Rectal smooth muscle tissue (tissue), 1 donor: ENCODE measurements around the gene NPAS3.

Experiments
- H3K27ac ChIP-seq: one replicate; pipeline ENCODE4 v1.7.0; 2013; ENCODE audit warnings: low read depth, low read length, inconsistent platforms
- H3K27me3 ChIP-seq: one replicate; pipeline ENCODE4 v1.7.0; 2013; ENCODE audit warnings: low read length; ENCODE audit not compliant: control insufficient read depth, insufficient read depth
- H3K36me3 ChIP-seq: one replicate; pipeline ENCODE4 v1.7.0; 2013; ENCODE audit warnings: low read length; ENCODE audit not compliant: control insufficient read depth, insufficient read depth
- H3K4me1 ChIP-seq: one replicate; pipeline ENCODE4 v1.7.0; 2013; ENCODE audit warnings: low read length; ENCODE audit not compliant: control insufficient read depth, insufficient read depth
- H3K4me3 ChIP-seq: one replicate; pipeline ENCODE4 v1.7.0; 2013; ENCODE audit warnings: low read length
- H3K9ac ChIP-seq: one replicate; pipeline ENCODE4 v1.7.0; 2013; ENCODE audit warnings: low read length

Gene NPAS3

GRCh38 chr14:33444136-33444535 is 505.5 kb downstream of the NPAS3 start:
- H3K9ac ChIP-seq = no peak overlapping the region
- no peaks in the 10 kb centered on the region for H3K4me1 ChIP-seq
- no peak overlapping the region for H3K27ac ChIP-seq
- no peak overlapping the region for H3K4me3 ChIP-seq
- no peaks in the 10 kb centered on the region for H3K36me3 ChIP-seq
- no peaks in the 10 kb centered on the region for H3K27me3 ChIP-seq

- no peak overlapping the region for H3K9ac ChIP-seq
- H3K36me3 ChIP-seq = no peaks in the 10 kb centered on the region
- H3K27ac ChIP-seq = no peak overlapping the region
- H3K4me1 ChIP-seq = peaks cover 13% of the 10 kb centered on the region
- H3K27me3 ChIP-seq = no peaks in the 10 kb centered on the region
- H3K4me3 ChIP-seq = no peak overlapping the region
Observed at GRCh38 chr14:33449268-33449667, 510.6 kb downstream of the NPAS3 start.

- Histone ChIP-seq H3K27ac (no peak overlapping the region), H3K4me3 (no peak overlapping the region), H3K36me3 (no peaks in the 10 kb centered on the region), H3K9ac (no peak overlapping the region), H3K27me3 (no peaks in the 10 kb centered on the region), H3K4me1 (peaks cover 15% of the 10 kb centered on the region)
Observed at GRCh38 chr14:33449703-33450395, 511.2 kb downstream of the NPAS3 start.

GRCh38 chr14:33450416-33450815 is 511.7 kb downstream of the NPAS3 start:
- H3K27me3 ChIP-seq = no peaks in the 10 kb centered on the region
- H3K27ac ChIP-seq = no peak overlapping the region
- no peak overlapping the region for H3K4me3 ChIP-seq
- peaks cover 15% of the 10 kb centered on the region for H3K4me1 ChIP-seq
- H3K9ac ChIP-seq = no peak overlapping the region
- no peaks in the 10 kb centered on the region for H3K36me3 ChIP-seq

GRCh38 chr14:33451211-33451610 is 512.5 kb downstream of the NPAS3 start:
- no peak overlapping the region for H3K4me3 ChIP-seq
- H3K4me1 ChIP-seq = peaks cover 18% of the 10 kb centered on the region
- H3K9ac ChIP-seq = no peak overlapping the region
- no peak overlapping the region for H3K27ac ChIP-seq
- H3K27me3 ChIP-seq = no peaks in the 10 kb centered on the region
- no peaks in the 10 kb centered on the region for H3K36me3 ChIP-seq

GRCh38 chr14:33452995-33453394 is 514.3 kb downstream of the NPAS3 start:
- H3K27me3 ChIP-seq = no peaks in the 10 kb centered on the region
- H3K4me3 ChIP-seq = no peak overlapping the region
- H3K4me1 ChIP-seq = peaks cover 18% of the 10 kb centered on the region
- H3K36me3 ChIP-seq = no peaks in the 10 kb centered on the region
- no peak overlapping the region for H3K27ac ChIP-seq
- no peak overlapping the region for H3K9ac ChIP-seq

- H3K27me3 ChIP-seq = no peaks in the 10 kb centered on the region
- no peak overlapping the region for H3K27ac ChIP-seq
- peaks cover 18% of the 10 kb centered on the region for H3K4me1 ChIP-seq
- no peaks in the 10 kb centered on the region for H3K36me3 ChIP-seq
- no peak overlapping the region for H3K4me3 ChIP-seq
- no peak overlapping the region for H3K9ac ChIP-seq
Observed at GRCh38 chr14:33454022-33454595, 515.4 kb downstream of the NPAS3 start.

- H3K4me3 ChIP-seq = no peak overlapping the region
- H3K9ac ChIP-seq = no peak overlapping the region
- H3K27me3 ChIP-seq = no peaks in the 10 kb centered on the region
- no peaks in the 10 kb centered on the region for H3K36me3 ChIP-seq
- H3K27ac ChIP-seq = no peak overlapping the region
- H3K4me1 ChIP-seq = peaks cover 23% of the 10 kb centered on the region
Observed at GRCh38 chr14:33454707-33455106, 516.0 kb downstream of the NPAS3 start.

- Histone ChIP-seq H3K9ac (no peak overlapping the region), H3K4me1 (peaks cover 16% of the 10 kb centered on the region)
Observed at GRCh38 chr14:33455654-33456345, 517.1 kb downstream of the NPAS3 start.

GRCh38 chr14:33457021-33457420 is 518.3 kb downstream of the NPAS3 start:
- Histone ChIP-seq H3K4me3 (no peak overlapping the region), H3K27ac (no peak overlapping the region), H3K9ac (no peak overlapping the region), H3K36me3 (no peaks in the 10 kb centered on the region), H3K4me1 (peaks cover 14% of the 10 kb centered on the region), H3K27me3 (no peaks in the 10 kb centered on the region)

More at GRCh38 chr14:33455654-33456345, 517.1 kb downstream of the NPAS3 start:
- Histone ChIP-seq H3K4me3 (no peak overlapping the region), H3K27ac (no peak overlapping the region), H3K36me3 (no peaks in the 10 kb centered on the region), H3K27me3 (no peaks in the 10 kb centered on the region)

- H3K36me3 ChIP-seq = no peaks in the 10 kb centered on the region
- no peak overlapping the region for H3K27ac ChIP-seq
- no peaks in the 10 kb centered on the region for H3K27me3 ChIP-seq
- H3K4me1 ChIP-seq = peaks cover 14% of the 10 kb centered on the region
- H3K9ac ChIP-seq = no peak overlapping the region
- no peak overlapping the region for H3K4me3 ChIP-seq
Observed at GRCh38 chr14:33457617-33458016, 518.9 kb downstream of the NPAS3 start.

GRCh38 chr14:33460164-33460563 is 521.5 kb downstream of the NPAS3 start:
- H3K27ac ChIP-seq = peak overlapping the region; percentile 31
- no peaks in the 10 kb centered on the region for H3K27me3 ChIP-seq
- H3K4me1 ChIP-seq = peaks cover 13% of the 10 kb centered on the region
- no peak overlapping the region for H3K9ac ChIP-seq
- no peak overlapping the region for H3K4me3 ChIP-seq
- no peaks in the 10 kb centered on the region for H3K36me3 ChIP-seq
